ENCODE measurements around the gene FBLN5.
"Not testable (repeated sequence)": the region's sequence is repeated elsewhere in the genome, so short reads cannot be mapped to it uniquely, and the experiment has no call there.

The FBLN5 gene

DNA sequence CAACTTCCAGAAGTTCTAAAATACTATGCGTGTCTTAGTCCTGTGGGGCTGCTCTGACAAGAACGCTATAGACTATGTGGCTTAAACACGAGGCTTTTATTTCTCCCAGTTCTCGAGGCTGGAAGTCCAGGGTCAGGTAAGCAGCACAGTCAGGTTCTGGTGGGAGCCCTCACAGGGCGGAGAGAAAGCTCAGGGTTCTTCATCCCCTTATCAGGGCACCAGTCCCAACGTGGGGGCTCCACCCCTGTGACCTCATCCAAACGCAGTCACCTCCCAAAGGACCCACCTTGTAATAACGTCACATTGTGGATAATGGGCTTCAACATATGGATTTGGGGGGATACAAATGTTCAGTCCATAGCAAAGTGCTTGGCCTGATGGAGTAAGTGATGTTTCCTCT lies 43.0 kb downstream of the FBLN5 start:
- DNase-seq = no peak

DNA sequence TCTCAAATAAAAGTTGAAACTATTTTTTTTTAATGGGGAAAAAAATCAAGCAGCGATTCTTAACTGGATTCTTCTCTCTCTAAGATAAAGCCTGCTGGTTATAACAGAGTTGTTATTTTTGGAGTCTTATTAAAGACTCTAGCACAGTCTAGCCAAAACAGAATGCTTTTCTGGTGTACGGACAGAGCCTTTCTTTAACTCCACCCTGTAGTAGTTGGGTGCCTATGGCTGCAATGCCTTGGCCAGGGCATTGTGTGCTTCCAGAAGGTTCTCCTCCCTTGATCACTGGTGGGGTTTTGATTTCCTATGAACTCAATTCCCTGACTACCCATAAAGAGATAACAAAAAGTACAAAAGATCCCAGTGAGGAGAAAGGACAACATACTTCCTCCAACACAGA lies 44.4 kb downstream of the FBLN5 start:
- no peak for DNase-seq

DNA sequence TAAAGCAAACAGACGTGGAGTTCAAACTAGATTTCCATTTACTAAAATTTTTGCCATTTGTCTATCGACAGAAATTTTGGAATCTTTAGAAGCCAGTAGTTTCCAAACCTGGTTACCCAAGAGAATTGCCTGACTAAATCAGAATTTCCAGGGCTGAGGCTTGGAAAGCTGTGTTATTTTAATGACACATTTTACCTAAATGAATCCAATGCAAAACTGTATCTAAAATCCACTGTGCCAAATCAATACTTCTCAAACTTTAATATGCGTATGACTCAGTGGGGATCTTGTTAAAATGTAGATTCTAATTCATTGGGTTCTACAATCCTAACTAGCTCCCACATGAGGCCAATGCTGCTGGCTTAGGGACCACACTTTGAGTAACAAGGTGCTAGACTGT lies 45.2 kb downstream of the FBLN5 start:
- no peak for DNase-seq

DNA sequence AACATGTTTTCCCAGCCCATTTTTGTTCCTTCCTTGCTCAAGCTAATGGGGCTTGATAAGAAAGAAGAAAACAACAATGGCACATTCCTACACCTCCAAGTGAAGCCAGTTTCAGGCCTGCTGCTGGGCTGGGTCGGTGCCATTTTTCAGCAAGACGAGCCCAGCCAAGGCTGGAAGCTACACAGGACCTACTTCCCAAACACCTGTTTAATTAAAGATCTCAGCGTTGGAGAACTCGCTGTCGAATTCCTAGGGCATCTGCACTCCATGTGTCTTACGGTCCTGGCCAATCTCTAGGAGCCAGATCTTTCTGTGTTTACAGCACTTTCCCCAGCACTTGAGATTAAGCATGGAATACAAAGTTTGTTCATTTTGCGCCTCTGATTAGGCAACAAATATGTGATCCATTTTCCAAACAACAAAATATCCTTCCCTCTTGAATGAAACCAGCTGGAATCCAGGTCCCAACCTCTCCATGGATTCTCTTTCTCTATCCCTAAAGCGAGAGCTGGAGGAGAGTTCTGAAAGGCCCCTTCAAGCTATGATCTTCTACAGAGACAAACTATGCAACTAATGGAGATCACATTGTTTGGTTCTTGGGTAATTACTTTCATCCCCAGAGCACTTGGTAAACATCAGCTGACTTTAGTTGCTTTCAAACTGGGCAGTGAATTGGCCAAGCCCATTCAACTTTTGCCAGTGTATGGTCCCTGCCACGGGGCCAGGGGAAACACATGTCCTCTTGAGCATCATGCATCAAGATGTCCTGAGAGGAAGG lies 45.9 kb downstream of the FBLN5 start:
- no peak for DNase-seq

DNA sequence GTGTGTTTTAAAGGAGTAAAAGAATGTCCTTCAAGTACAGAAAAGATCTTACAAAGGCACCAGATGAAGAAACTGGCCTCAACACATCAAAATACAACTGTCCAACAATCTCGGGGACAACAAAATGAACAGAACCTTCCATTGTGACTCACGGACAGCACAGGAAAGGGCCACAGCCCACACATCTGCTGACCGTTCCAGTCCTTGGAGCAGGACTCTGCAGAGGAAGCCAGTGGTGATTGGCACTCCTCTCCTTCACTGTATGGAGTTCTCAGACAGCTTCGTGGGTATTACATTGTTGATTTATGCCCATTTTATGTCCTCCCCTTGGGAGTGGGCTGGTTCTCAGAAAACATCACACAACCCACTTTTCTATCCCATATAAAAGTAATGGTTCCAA lies 47.7 kb downstream of the FBLN5 start:
- DNase-seq = no peak

DNA sequence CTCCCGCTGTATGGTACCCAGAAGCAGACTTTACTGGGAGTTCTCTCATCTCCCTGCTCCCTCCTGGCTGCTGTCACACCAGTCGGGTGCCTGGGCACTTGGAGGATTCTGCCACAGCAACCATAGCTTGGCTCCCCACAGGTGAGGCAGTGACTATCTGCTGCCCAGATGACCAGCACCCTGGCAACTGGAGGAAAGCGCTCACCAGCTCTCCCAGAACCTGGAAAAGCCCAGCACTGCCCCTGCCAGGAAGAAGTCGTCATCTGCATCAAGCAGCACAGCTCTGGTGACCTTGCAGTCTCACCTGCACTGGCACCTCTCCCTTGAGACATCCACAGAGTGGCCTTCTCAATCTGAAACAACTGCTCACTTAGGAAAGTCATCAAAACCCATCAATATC lies 48.3 kb downstream of the FBLN5 start:
- peak in 1 of 6 experiments; percentile 12 for DNase-seq

DNA sequence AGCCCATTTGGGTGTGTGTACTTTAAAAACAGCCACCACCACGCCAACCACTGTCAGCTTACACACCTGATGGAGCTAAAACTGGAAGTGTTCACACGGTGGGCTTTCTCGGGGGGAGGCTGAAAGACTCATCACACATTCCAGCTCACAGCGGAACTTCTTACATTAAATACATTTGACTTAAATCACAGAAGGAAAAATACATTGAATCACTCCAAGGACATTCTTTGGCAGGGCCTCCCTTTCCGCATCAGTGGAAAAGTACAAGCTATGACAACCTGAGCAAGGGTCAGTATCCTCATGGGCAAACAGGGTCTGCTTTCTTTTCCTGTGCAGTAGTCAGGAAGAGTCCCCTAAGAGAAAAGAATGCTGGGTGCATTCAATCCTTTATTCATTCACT lies 49.1 kb downstream of the FBLN5 start:
- DNase-seq = no peak

DNA sequence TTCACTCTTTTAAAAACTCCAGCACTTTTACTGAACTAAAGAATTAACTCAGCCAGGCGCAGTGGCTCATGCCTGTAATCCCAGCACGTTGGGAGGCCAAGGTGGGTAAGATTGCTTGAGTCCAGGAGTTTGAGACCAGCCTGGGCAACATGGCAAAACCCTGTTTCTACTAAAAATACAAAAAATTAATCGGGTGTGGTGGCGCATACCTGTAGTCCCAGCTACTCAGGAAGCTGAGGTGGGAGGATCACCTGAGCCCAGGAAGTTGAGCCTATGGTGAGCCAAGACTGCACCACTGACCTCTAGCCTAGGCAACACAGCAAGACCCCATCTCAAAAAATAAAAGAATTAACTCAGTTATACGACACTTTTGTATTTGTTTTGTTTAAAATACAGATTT lies 49.8 kb downstream of the FBLN5 start:
- not testable (repeated sequence) for DNase-seq

DNA sequence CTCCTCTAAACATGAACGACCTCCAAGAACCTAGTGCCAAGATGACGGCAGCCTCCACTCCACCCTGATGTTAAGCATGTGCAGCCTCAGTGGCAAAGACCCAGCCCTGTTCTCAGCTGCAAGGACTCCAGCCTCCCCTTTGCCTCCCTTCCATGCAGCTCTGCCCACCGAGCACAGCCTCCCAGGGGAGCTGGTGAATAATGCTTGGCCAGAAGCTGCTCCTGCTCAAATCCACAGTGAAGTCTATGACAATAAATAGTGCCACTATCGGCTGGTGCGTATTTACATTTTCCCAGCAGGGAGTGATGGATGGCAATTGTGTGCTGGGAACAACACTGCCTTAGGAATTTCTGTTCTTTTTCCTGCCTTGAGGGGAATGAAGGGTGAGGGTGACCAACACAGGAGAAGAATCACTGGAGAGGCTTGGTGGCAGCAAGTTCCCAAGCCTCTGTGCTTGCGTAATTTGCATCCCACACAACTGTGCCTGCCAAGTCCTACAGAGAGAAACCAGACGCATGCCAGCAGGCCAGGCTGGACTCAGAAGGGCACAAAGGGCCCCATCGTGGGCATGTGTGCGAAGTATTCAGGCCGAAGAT lies 50.3 kb downstream of the FBLN5 start:
- DNase-seq = no peak

DNA sequence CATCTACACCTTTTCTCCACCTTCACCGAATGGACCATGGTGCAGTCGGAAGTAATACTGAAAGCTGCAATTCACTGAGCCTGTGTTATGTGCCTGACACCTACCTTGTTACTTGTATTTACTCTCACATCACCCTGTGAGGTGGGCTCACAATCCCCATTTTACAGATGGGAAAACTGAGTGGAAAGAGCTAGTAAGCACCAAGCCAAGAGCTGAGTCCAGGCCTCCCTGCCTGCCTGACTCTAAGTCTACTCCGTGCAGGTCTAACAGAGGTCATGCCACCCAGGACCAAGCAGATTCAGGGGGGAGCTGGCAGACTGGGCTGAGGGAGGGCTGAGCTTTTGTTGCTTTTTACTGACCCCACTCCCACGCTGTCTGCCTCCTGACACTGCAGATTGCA lies 51.1 kb downstream of the FBLN5 start:
- DNase-seq = no peak

DNA sequence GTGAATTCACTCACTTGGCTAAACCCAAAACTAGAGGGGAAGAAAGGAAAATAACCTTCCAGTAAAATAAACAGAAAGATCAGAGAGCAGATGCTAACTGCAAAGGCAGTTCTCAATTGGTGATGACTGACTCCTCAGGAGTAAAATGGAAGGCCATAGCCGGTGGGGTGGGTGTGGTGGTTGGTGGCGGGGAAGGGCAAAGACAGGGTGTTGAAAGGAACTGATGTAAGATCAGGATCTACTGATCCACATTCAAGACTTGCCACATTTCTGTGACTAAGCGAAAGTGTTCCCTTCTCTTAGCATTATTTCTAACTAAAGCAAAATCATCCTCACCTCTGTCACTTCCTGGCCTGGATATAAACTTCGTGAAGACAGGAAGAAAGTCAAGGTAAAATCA lies 53.8 kb downstream of the FBLN5 start:
- peak in 2 of 6 experiments; percentile 12 to 27 for DNase-seq

DNA sequence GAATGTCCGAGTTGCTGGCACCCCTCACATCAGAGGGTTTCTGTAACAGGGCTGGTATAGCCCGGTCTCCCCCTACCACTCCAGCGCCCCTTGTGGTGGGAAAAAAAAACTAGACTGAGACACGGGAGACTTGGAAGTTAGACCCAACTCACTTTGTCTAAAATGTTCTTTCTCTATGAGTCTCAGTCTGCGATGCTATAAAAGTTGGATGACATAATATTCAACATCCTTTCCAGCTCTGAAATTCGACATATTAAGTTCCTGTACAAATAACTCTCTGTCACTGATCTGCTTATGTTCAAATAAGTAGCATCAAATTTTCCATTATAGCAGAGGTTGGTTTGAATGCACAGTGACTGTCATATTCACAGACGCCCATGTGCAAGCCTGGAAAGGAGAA lies 54.5 kb downstream of the FBLN5 start:
- DNase-seq = peak in 3 of 6 experiments; percentile 12 to 17 (median 14)

DNA sequence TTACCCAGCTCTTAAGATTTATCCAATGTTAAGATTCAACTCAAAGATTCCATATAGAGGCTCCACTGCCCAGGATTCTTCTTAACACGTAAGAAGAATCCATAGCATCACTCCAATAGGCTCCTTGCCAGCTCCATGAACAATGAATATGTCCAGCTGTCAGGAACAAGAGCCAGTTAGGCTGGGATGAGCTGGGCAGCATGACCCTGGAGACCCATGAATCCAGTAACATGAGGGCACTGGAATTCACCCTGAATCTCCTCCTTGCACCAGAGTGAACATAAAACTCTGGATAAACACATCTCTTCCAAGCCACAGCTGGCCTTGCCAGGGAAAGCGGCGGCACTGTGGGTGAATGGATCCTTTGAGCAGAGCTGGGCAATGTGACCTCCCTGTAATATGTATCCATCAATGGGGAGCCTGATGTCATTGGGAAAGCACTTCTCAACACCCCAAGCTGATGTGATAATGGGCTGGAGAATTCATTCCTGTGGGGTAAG lies 55.7 kb downstream of the FBLN5 start:
- no peak for DNase-seq

DNA sequence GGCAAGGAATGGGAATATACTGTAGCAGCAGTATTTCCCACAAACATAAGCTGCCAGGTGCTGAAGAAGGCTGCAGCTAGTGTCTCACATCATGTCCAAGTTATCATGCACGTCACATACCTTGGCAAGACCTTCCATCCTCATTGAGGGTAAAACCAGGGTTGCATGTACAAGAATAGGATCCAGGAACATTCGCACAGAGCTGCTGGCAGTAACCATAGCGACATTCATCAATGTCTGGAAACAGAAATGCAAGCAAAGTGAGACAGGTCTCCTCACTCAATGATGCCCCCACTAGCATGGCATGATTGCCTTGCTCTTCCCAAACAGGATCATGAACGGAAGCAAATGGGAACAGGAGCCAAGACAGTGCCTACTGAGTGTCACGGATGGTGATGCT lies 56.4 kb downstream of the FBLN5 start:
- DNase-seq = no peak

DNA sequence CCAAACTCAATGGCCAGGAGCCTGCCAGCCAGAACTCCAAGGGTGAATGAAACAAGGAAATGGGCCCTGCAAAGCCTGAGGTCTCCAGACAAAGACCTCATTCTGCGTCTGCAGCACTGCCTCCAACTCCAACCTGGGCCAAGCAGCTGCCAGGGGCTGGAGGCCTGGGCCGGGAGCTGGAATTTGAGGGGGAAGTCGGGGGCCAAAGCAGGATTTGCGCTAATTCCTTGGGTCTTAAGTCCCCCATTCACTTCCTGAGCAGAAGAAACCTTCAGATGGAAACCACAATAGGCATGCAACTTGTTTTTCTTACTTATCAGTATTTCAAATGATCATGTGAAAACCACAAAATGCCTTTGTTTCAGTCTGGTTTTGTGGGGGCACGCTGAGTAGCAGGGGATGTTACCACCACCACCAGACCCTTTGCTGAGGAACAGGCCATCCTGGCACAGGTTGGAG lies 57.2 kb downstream of the FBLN5 start:
- peak in 1 of 6 experiments; percentile 18 for DNase-seq

DNA sequence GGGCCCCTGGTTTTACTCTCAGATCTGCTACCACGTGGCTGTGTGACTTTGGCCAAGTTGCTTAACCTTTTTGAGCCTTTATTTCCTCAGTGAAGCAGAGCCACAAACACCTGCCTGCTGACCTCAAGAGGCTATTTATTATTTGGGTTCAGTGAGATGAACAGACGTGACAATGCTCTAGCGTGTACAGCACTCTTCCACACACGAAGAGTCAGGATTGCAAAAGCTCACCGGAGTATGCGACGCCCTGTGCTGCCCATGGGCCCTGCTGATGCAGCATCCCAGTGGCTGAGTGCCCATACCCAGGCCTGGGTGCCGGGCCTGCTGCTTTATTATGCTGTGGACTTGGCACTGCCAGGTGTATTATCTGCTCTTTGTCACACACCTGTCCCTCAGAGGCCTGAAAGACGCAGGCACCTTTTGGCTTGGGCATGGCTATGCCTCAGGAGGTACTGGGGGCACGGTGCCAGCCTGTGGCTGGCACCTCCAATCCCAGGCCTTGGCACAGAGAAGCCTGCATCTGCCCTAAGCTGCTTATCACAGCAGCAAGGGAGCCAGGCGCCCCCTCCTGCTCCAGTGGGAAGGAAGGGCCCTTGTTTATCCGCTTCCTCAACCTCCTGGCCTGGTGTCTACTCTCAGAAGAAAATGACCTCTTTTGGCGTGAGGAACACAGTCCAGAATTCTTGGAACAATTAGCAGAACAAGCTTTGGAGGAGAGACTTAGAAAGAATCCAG lies 57.9 kb downstream of the FBLN5 start:
- DNase-seq = no peak

DNA sequence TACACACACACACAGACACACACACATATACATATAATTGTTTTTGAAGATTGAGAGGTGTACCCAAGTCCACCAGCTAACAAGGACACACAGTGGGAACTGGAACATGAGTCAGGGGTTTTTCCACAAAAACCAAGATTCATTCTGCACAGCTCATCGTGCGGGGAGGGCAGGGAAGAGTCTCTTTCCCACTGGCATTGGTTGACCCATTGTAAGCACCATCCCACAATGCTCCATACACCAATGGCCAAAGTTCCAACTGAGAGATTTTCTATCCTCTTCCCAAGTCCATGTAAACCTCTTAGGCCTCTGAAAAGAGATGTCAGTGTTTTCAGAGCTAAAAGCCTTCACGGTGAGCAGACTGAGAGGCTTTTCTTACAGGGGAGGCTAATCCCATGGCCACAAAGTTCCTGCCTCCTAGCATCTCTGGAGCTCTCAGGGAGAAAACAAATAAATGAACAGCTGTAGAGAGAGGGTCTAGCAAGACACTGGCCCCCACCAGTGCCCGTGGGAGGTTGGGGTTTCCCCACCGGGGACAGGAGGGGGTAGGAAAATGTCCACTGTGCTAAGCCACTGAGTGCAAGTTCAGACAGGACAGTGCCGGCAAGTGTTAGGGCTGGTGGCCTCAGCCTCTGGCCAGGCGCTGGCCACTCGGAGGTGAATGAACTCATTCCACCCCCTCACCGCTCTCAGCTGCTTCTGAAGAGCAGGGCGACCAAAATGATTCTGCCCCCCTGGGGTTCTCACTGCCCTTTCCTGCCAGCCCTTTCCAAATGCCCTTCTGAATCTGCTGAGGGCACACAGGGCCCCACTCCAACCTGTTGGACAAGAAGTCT lies 58.6 kb downstream of the FBLN5 start:
- no peak for DNase-seq

DNA sequence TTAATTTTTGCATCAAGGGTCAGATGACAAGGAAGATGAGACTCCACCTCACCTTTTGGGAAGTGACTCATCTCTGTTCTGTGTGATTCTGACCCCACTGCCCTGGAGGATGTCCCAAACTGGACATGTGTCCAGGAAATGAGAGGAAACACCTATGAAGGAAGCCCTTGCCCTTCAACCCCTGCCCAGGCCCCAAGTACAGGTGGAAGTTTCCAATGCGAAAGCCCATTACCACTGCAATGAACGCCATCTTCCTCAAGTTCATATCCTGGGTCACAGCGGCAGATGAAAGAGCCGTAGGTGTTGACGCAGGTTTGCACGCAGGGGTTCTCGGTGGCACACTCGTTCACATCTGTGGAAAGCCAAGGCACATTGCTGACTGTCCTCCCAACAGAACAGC lies 60.5 kb downstream of the FBLN5 start:
- DNase-seq = no peak

DNA sequence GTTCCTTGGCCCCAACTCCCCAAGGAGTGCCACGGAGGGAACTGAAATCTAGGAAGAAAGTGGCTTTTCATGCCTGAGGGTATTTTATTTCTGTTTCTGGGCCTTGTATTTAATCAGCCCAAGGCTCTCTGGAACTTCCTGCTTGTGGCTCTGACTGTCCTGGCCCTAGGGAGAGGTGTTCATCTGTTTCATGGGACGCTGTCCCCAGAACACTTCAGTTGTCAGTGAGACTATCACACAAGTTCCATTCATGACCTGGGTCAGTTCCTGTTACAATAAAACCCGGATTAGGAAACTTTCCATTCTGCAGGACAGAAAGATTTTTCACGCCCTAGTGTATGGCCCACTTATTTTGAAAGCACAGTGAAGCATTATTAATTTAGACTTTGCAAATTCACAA lies 61.7 kb downstream of the FBLN5 start:
- DNase-seq = no peak

DNA sequence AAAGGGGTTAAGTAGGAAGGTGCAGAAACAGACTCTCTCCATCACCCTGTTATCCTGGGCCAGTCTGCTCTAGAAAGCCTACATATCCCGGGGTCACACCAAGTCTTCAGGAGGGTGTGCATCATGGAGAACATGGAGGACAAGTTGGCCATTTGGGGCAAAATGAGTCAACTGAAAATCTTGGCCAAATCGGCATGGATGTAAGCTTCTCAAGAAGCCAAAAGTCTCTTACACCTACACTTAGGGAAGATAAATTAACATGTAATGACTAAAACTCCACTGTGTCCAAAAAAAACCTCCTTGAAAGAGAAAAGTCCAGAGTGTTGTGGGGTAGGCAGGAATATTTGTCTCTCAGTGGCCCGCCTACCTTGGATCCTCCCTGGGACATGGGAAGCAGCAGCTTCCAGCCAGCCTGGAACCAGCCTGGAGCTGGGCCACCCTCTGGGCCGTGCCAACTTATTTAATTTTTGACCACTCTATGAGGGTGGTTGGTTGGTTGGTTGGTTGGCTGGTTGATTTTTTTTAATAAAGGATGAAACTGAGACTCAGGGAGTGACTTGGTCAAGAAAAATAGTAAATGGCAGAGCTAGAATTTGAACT lies 62.3 kb downstream of the FBLN5 start:
- DNase-seq = no peak

DNA sequence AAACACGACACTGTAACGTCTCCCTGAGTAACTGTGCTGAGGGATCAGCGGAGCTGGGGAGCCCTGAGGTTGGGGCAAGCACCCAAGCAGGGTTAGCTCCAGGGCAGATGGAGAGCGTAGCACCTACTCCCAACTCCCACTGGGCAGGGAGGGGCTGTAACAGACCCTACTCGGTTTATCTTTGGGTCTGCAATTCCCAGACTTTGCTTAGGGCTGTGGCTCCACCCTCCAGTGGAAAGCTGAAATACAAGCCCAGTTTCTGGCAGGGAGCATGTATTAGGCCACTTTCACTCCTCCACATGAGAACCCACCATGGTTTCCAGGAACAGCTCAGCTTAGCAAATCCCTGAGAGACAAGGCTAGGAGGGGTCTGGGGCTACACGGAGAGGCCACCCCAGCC lies 62.8 kb downstream of the FBLN5 start:
- no peak for DNase-seq

DNA sequence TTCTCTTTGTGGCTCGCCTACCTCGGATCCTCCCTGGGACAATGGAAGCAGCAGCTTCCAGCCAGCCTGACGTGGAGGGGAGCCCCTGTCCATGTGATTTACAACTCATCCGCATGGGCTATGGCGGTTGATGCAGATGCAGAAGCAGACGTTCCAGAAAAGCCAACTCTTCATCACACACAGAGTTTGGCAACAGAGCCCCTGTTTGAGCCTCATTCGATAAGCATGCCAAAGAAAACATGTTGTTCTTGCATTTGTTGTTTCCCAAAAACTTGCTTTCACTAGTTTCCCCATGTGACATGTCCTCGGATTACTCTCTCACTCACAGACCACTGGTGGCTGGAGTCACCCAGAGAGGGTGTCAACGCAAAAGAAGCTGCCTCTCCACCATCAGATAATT lies 63.7 kb downstream of the FBLN5 start:
- DNase-seq = no peak

DNA sequence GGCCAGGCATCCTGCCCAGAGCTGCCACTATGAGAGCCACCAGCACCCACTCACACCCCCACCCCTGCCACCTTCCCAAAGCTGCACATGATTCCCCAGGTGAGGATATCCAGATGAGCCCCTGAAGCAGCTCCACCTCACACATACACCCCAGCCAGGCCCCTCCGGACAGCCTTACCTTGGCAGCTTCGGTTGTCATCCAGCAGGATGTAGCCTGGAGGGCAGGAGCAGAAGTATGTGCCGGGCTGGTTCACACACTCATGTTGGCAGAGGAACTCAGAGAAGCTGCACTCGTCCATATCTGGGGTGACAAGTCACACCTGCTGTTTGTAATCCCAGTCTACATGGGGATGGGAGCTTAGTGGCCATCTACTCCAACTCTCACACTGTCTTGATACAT lies 64.7 kb downstream of the FBLN5 start:
- DNase-seq = no peak
